IMR-90 (cell line): ENCODE results near the gene PNP. TPM values are rescaled to one million over a fixed set of nuclear protein-coding genes. Genes with fewer than 3 reads are reported as not detected.

ENCODE experiments used
- ATAC-seq: fragments of 200-7000 bp; cut with Tn5 transposase; 2 replicates; pipeline ENCODE4 v1.9.1; 2020; ENCODE audit warnings: low read depth, mild to moderate bottlenecking, moderate library complexity
- BruUV-seq: library from RNA; stranded (reverse); fragments of 400-500 nt; replicated peaks from 2 replicates; lab custom pipeline; 2021; lab: Mats Ljungman, UMichigan
- CTCF ChIA-PET: fragments of 300-600 bp; formaldehyde crosslinking; extraction: SDS; loops from one replicate; lab custom pipeline; 2021; ENCODE audit warnings: antibody characterized with exemption; lab: Yijun Ruan, JAX
- POLR2A ChIA-PET: fragments of 300-600 bp; sonication (Branson Sonifier 250); formaldehyde crosslinking; loops from one replicate; lab custom pipeline; 2022; ENCODE audit warnings: antibody characterized with exemption; ENCODE audit not compliant: unreplicated experiment; lab: Charles Lee
- DNase-seq: peaks from one replicate; pipeline ENCODE4 v3.0.0; 2013
- H2AFZ ChIP-seq: replicated peaks from 2 replicates; pipeline ENCODE3; 2013; ENCODE audit warnings: low read length, mild to moderate bottlenecking; ENCODE audit not compliant: poor library complexity
- H2AK5ac ChIP-seq: 2 replicates; pipeline ENCODE4 v1.6.1; 2013; ENCODE audit warnings: low read depth, low read length, inconsistent platforms
- H2AK9ac ChIP-seq: replicated peaks from 2 replicates; pipeline ENCODE3; 2013; ENCODE audit warnings: mild to moderate bottlenecking, low read depth, low read length, moderate library complexity; ENCODE audit not compliant: poor library complexity
- H2BK120ac ChIP-seq: 2 replicates; pipeline ENCODE4 v1.6.1; 2013; ENCODE audit warnings: low read depth, low read length, inconsistent platforms
- H2BK15ac ChIP-seq: 3 replicates; pipeline ENCODE4 v1.6.1; 2013; ENCODE audit warnings: low read depth, low read length, inconsistent platforms
- H2BK20ac ChIP-seq: 2 replicates; pipeline ENCODE4 v1.6.1; 2013; ENCODE audit warnings: low read depth, mild to moderate bottlenecking, inconsistent platforms, low read length, moderate library complexity
- H2BK5ac ChIP-seq: 2 replicates; pipeline ENCODE4 v1.6.1; 2013; ENCODE audit warnings: mild to moderate bottlenecking, low read depth, low read length, inconsistent platforms; ENCODE audit not compliant: poor library complexity, severe bottlenecking
- H3K14ac ChIP-seq: replicated peaks from 2 replicates; pipeline ENCODE4 v1.6.1; 2013; ENCODE audit warnings: low read depth, low read length, inconsistent platforms
- H3K18ac ChIP-seq: 2 replicates; pipeline ENCODE4 v1.6.1; 2013; ENCODE audit warnings: low read depth, low read length, control low read depth
- H3K23ac ChIP-seq: 2 replicates; pipeline ENCODE4 v1.6.1; 2013; ENCODE audit warnings: low read depth, low read length, inconsistent platforms
- H3K27ac ChIP-seq: 2 replicates; pipeline ENCODE4 v1.5.1; 2013; ENCODE audit warnings: mild to moderate bottlenecking, control low read depth, low read length; ENCODE audit not compliant: insufficient read depth
- H3K27me3 ChIP-seq: 2 replicates; pipeline ENCODE4 v1.6.1; 2013; ENCODE audit warnings: low read length; ENCODE audit not compliant: control insufficient read depth, insufficient read depth
- H3K36me3 ChIP-seq: 2 replicates; pipeline ENCODE4 v1.6.1; 2013; ENCODE audit warnings: low read length, mixed read lengths; ENCODE audit not compliant: control insufficient read depth, insufficient read depth
- H3K4ac ChIP-seq: 2 replicates; pipeline ENCODE4 v1.6.1; 2013; ENCODE audit warnings: low read depth, low read length, inconsistent platforms
- H3K4me1 ChIP-seq: 2 replicates; pipeline ENCODE4 v1.6.1; 2013; ENCODE audit warnings: low read length, mixed read lengths; ENCODE audit not compliant: control insufficient read depth, insufficient read depth
- H3K4me2 ChIP-seq: 2 replicates; pipeline ENCODE4 v1.6.1; 2013; ENCODE audit warnings: low read depth, mild to moderate bottlenecking, control low read depth, low read length, moderate library complexity
- H3K4me3 ChIP-seq: 2 replicates; pipeline ENCODE4 v1.5.1; 2013; ENCODE audit warnings: low read depth, mild to moderate bottlenecking, control low read depth, low read length, moderate library complexity; ENCODE audit not compliant: insufficient read depth
- H3K56ac ChIP-seq: 2 replicates; pipeline ENCODE4 v1.6.1; 2013; ENCODE audit warnings: low read length, inconsistent platforms; ENCODE audit not compliant: insufficient read depth; ENCODE audit errors: extremely low read depth
- H3K79me1 ChIP-seq, 2 experiments: 2 replicates each; pipeline ENCODE4 v1.6.1; 2013; ENCODE audit warnings: low read length in 2 of 2, inconsistent platforms in 1 of 2, low read depth in 1 of 2
- H3K9ac ChIP-seq: 2 replicates; pipeline ENCODE4 v1.6.1; 2013; ENCODE audit warnings: low read depth, low read length, control low read depth
- H3K9me1 ChIP-seq: 2 replicates; pipeline ENCODE4 v1.6.1; 2013; ENCODE audit warnings: low read length, inconsistent platforms; ENCODE audit not compliant: insufficient read depth
- H3K9me3 ChIP-seq: 2 replicates; pipeline ENCODE4 v1.6.1; 2013; ENCODE audit warnings: low read length; ENCODE audit not compliant: control insufficient read depth, insufficient read depth
- H4K20me1 ChIP-seq: 2 replicates; pipeline ENCODE4 v1.6.1; 2013; ENCODE audit warnings: low read length, inconsistent platforms; ENCODE audit not compliant: insufficient read depth
- H4K5ac ChIP-seq: 2 replicates; pipeline ENCODE4 v1.6.1; 2013; ENCODE audit warnings: mild to moderate bottlenecking, low read depth, low read length, control low read depth
- H4K8ac ChIP-seq, 2 experiments: 2 replicates each; pipeline ENCODE4 v1.6.1; 2013; ENCODE audit warnings: low read depth in 2 of 2, low read length in 2 of 2, control low read depth in 1 of 2, inconsistent platforms in 1 of 2
- H4K91ac ChIP-seq: 2 replicates; pipeline ENCODE4 v1.6.1; 2013; ENCODE audit warnings: low read depth, low read length, inconsistent platforms; ENCODE audit not compliant: insufficient read depth
- CEBPB ChIP-seq: IDR thresholded peaks from 2 replicates; pipeline ENCODE4 v1.6.1; 2012; ENCODE audit warnings: low read depth, low read length, improper control_type of control experiment
- CHD1 ChIP-seq: IDR thresholded peaks from 2 replicates; pipeline ENCODE4 v1.6.1; 2012; ENCODE audit warnings: low read depth, low read length, improper control_type of control experiment
- FOS ChIP-seq: fragments of 150-350 bp; IDR thresholded peaks from 2 replicates; pipeline ENCODE4 v1.6.1; 2016; ENCODE audit warnings: low read depth, low read length
- MAFK ChIP-seq: IDR thresholded peaks from 2 replicates; pipeline ENCODE4 v1.6.1; 2012; ENCODE audit warnings: low read depth, low read length, improper control_type of control experiment
- MAZ ChIP-seq: IDR thresholded peaks from 2 replicates; pipeline ENCODE4 v1.6.1; 2012; ENCODE audit warnings: low read depth, mild to moderate bottlenecking, low read length, improper control_type of control experiment, moderate library complexity, borderline replicate concordance
- POLR2A ChIP-seq: IDR thresholded peaks from 2 replicates; pipeline ENCODE4 v1.6.1; 2012; ENCODE audit warnings: mild to moderate bottlenecking, low read depth, low read length
- RAD21 ChIP-seq: IDR thresholded peaks from 2 replicates; pipeline ENCODE4 v1.6.1; 2012; ENCODE audit warnings: low read length, improper control_type of control experiment
- RCOR1 ChIP-seq: IDR thresholded peaks from 2 replicates; pipeline ENCODE4 v1.6.1; 2012; ENCODE audit warnings: mild to moderate bottlenecking, low read length, improper control_type of control experiment; ENCODE audit not compliant: insufficient replicate concordance
- SMC3 ChIP-seq: fragments of 150-350 bp; IDR thresholded peaks from 2 replicates; pipeline ENCODE4 v1.6.1; 2016; ENCODE audit warnings: low read depth, mild to moderate bottlenecking, antibody characterized with exemption, low read length, moderate library complexity
- WGBS, 2 experiments: methylation state at CpG; one replicate each; pipeline versions ENCODE4 v1.1.5 to v1.1.7; 2013; ENCODE audit warnings: missing lambda C conversion rate in 2 of 2; ENCODE audit not compliant: insufficient read length in 1 of 2; ENCODE audit errors: extremely low coverage in 2 of 2; 5-methylcytosine and 5-hydroxymethylcytosine counted together
- dilution Hi-C: fragments of 300-500 bp; cut with HindIII; formaldehyde crosslinking; loops from one replicate; pipeline ENCODE4 v1.14.3; 2018; ENCODE audit warnings: low sequenced_read_pairs; ENCODE audit not compliant: unreplicated experiment
- in situ Hi-C: fragments of 300-500 bp; cut with MboI; formaldehyde crosslinking; loops from 3 replicates; pipeline ENCODE4 v1.14.3; 2019; ENCODE audit warnings: low sequenced_read_pairs, inconsistent platforms, mixed read lengths
- intact Hi-C: fragments of 100-400 bp; cut with micrococcal nuclease; formaldehyde crosslinking; loops from 2 replicates; pipeline ENCODE4 v1.10.0; 2022
- polyA plus RNA-seq, 3 experiments: library from polyadenylated mRNA; depleted of rRNA; stranded (reverse); fragments of >200 nt; gene quantifications; 2 replicates each; pipeline ENCODE4 v1.2.3, GENCODE V29; 2012; ENCODE audit warnings: low replicate concordance in 1 of 3
- total RNA-seq: library from RNA; depleted of rRNA; stranded (reverse); fragments of >200 nt; gene quantifications from 2 replicates; pipeline ENCODE4 v1.2.3, GENCODE V29; 2012
- TF ChIP-seq, protein P1 (sequence below): fragments of 150-350 bp; IDR thresholded peaks from 2 replicates; pipeline ENCODE4 v1.6.1; 2016; ENCODE audit warnings: low read depth, mild to moderate bottlenecking, low read length, moderate library complexity, borderline replicate concordance
- TF ChIP-seq, protein P2 (sequence below): conservative IDR thresholded peaks from 2 replicates; pipeline ENCODE4 v1.5.1; 2012; ENCODE audit warnings: mild to moderate bottlenecking, low read depth, low read length, improper control_type of control experiment
- TF ChIP-seq, protein P3 (sequence below): fragments of 150-350 bp; IDR thresholded peaks from 2 replicates; pipeline ENCODE4 v1.6.1; 2017; ENCODE audit warnings: mild to moderate bottlenecking, antibody characterized with exemption, low read length, low read depth

Gene PNP
- total and polyA plus RNA-seq, 2 of the 4 experiments (the other 2 are of a cell fraction): 53.4 to 68.8 TPM

DNA sequence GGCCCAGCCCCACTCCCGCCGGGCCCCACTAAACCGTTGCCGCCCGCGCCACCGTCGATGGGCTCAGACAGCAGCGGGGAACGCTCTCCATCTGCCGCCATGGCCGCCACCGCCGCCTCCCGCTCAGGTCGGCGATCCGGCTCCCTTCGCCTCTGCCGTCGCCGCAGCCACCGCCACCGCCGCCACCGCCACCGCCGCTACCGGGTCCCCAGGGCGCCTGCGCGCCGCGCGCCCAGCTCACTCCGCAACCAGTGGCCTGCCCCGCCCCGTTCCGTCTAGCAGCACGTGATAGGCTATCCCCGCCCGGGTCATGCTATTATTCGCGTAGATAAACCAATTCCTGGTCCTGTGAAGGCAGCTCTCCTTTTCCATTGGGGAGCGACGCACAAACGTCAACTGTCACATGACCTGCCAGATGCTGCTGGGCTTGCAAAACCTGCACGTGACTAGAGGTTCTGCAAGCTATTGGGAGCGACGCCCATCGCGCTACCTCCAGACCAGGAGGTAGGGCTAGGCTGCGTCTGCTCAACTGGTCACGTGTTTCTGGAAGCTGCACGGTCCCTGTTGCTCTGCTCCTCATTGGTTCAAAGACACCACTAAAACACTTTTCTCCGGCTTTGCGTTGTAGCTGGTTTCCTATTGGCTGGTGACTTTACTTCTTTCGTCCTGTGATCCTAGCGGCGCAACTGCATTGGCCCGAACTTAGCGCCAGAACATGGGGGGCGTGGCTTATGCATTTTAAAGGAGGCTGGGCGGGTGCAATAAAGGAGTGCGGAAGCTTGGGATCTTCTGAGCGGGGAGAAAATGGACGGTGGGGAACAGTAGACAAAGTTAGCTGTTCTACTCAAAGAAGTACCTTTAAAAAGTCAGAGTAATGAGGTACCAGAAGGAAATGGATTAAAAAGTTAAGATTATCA, 7.7 kb upstream of the PNP start, which contains the start of gene PIP4P1:
PIP4P1 (minus strand) TSS at position 210 of the 917 bp plus-strand sequence; CDS start at position 101, 109 bp downstream.
- ChIA-PET POLR2A (interaction anchor here (0.6 to 1.1 kb wide), 2 partner anchors 49 to 220 kb away, joined by 4 to 18 read pairs; no protein-coding TSS in a partner anchor), CTCF (interaction anchor here (0.6 kb wide), 2 partner anchors 120 to 515 kb away, joined by 3 to 4 read pairs; no protein-coding TSS in a partner anchor)
- H3K9ac ChIP-seq: peak within 1 kb of the TSS; percentile 60
- H3K4me1 ChIP-seq: 0 out of 2 replicates have a peak, but pooled peaks cover 4% of the 10 kb centered on the region
- dilution Hi-C loops: no loop called here
- H2BK15ac ChIP-seq: no peak within 1 kb of the TSS
- DNase-seq (peak; percentile 100), ATAC-seq (peak; percentile 96)
- BruUV-seq: TSS peak; percentile 49
- peak within 1 kb of the TSS; percentile 67 to 84 for H4K8ac ChIP-seq
- WGBS, 2 experiments: 1% methylated on average over 44 of the region's 67 CpGs; no CpG with 5 or more reads in 1 of the 2 experiments
- no peak within 1 kb of the TSS for H3K18ac ChIP-seq
- H2AFZ ChIP-seq: peak within 1 kb of the TSS; percentile 98
- peak within 1 kb of the TSS; percentile 70 for H2AK5ac ChIP-seq
- no peak within 1 kb of the TSS for H2BK20ac ChIP-seq
- peak within 1 kb of the TSS; percentile 95 for H2AK9ac ChIP-seq
- H3K4ac ChIP-seq: peak within 1 kb of the TSS; percentile 64
- H3K79me1 ChIP-seq: peaks cover 19 to 33% of the 10 kb centered on the region in 2 experiments
- H3K14ac ChIP-seq: peak within 1 kb of the TSS; percentile 65
- H3K36me3 ChIP-seq: peaks cover 21% of the 10 kb centered on the region
- no peak within 1 kb of the TSS for H2BK120ac ChIP-seq
- peak within 1 kb of the TSS; percentile 79 for H4K5ac ChIP-seq
- H4K20me1 ChIP-seq: 0 out of 2 replicates have a peak, but pooled peaks cover 3% of the 10 kb centered on the region
- peaks cover 10% of the 10 kb centered on the region; the same call in 1 of the 2 replicates for H3K9me1 ChIP-seq
- peak within 1 kb of the TSS; percentile 54 for H3K27ac ChIP-seq
- no peaks in the 10 kb centered on the region for H3K9me3 ChIP-seq
- H3K56ac ChIP-seq: no peak within 1 kb of the TSS
- H3K4me2 ChIP-seq: peak within 1 kb of the TSS; percentile 98
- peak within 1 kb of the TSS; percentile 94 for H3K23ac ChIP-seq
- peak within 1 kb of the TSS; percentile 53 for H3K4me3 ChIP-seq
- H2BK5ac ChIP-seq: peak within 1 kb of the TSS; percentile 55
- intact Hi-C loops: loop anchor here (1.0 kb wide), 2 partner anchors 118 to 222 kb away; partner anchors contain the start of gene PARP2
- peak within 1 kb of the TSS; percentile 53; the same call in 1 of the 2 replicates for H4K91ac ChIP-seq
- H3K27me3 ChIP-seq: no peaks in the 10 kb centered on the region
- in situ Hi-C loops: loop anchor here (25.0 kb wide), 1 partner anchor 626 kb away; the partner anchor contains the start of gene ZNF219
- TF ChIP-seq RAD21: no peak
- TF ChIP-seq, protein P1, sequence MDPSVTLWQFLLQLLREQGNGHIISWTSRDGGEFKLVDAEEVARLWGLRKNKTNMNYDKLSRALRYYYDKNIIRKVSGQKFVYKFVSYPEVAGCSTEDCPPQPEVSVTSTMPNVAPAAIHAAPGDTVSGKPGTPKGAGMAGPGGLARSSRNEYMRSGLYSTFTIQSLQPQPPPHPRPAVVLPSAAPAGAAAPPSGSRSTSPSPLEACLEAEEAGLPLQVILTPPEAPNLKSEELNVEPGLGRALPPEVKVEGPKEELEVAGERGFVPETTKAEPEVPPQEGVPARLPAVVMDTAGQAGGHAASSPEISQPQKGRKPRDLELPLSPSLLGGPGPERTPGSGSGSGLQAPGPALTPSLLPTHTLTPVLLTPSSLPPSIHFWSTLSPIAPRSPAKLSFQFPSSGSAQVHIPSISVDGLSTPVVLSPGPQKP: no peak
- peak; percentile 75 for TF ChIP-seq FOS
- peak; percentile 88 for TF ChIP-seq MAFK
- TF ChIP-seq POLR2A: peak; percentile 39
- TF ChIP-seq MAZ: peak; percentile 61
- TF ChIP-seq, protein P2, sequence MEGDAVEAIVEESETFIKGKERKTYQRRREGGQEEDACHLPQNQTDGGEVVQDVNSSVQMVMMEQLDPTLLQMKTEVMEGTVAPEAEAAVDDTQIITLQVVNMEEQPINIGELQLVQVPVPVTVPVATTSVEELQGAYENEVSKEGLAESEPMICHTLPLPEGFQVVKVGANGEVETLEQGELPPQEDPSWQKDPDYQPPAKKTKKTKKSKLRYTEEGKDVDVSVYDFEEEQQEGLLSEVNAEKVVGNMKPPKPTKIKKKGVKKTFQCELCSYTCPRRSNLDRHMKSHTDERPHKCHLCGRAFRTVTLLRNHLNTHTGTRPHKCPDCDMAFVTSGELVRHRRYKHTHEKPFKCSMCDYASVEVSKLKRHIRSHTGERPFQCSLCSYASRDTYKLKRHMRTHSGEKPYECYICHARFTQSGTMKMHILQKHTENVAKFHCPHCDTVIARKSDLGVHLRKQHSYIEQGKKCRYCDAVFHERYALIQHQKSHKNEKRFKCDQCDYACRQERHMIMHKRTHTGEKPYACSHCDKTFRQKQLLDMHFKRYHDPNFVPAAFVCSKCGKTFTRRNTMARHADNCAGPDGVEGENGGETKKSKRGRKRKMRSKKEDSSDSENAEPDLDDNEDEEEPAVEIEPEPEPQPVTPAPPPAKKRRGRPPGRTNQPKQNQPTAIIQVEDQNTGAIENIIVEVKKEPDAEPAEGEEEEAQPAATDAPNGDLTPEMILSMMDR: no peak
- TF ChIP-seq CEBPB: peak; percentile 93
- TF ChIP-seq CHD1: no peak
- TF ChIP-seq, protein P3, sequence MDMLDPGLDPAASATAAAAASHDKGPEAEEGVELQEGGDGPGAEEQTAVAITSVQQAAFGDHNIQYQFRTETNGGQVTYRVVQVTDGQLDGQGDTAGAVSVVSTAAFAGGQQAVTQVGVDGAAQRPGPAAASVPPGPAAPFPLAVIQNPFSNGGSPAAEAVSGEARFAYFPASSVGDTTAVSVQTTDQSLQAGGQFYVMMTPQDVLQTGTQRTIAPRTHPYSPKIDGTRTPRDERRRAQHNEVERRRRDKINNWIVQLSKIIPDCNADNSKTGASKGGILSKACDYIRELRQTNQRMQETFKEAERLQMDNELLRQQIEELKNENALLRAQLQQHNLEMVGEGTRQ: peak; percentile 99
- TF ChIP-seq RCOR1: no peak
- TF ChIP-seq SMC3: no peak
